Measurements from ENCODE around the gene YY1AP1. TPM values are rescaled to one million over a fixed set of nuclear protein-coding genes. Genes with fewer than 3 reads are reported as not detected.
"Not testable (repeated sequence)": the region's sequence is repeated elsewhere in the genome, so short reads cannot be mapped to it uniquely, and the experiment has no call there.

YY1AP1 gene
- total and polyA plus RNA-seq, 10 of the 15 experiments (the other 5 are each of a cell fraction or from before 2014, with no cell fraction given) = 13.2 to 118 (median 40.5) TPM

- H3K4me3 ChIP-seq; H2AFZ ChIP-seq (ENCODE audit: control insufficient read depth, low read depth, low read length); H3K9ac ChIP-seq (ENCODE audit: control insufficient read depth, insufficient read depth, low read length); H3K27me3 ChIP-seq (replicated peaks in 1 of 2; ENCODE audit: control insufficient read depth in 2 of 2, insufficient read depth in 2 of 2, low read length in 1 of 2); H3K9me3 ChIP-seq (replicated peaks; ENCODE audit: control insufficient read depth, insufficient read depth, low read length); RAD21 ChIA-PET (ENCODE audit: unreplicated experiment); CTCF ChIA-PET; H3K79me2 ChIP-seq (ENCODE audit: control insufficient read depth, insufficient read depth, low read length); BruUV-seq (replicated peaks); H3K4me2 ChIP-seq (ENCODE audit: control insufficient read depth, insufficient read depth); H3K36me3 ChIP-seq (ENCODE audit: control insufficient read depth in 2 of 2, insufficient read depth in 2 of 2, low read length in 1 of 2); DNase-seq (ENCODE audit: low read depth, low spot score); H3K27ac ChIP-seq (ENCODE audit: control insufficient read depth, insufficient read depth); intact Hi-C loops (cut with micrococcal nuclease; ENCODE audit: unreplicated experiment); FAIRE-seq; ATAC-seq; POLR2A ChIA-PET; in situ Hi-C loops (cut with MboI); H4K20me1 ChIP-seq (ENCODE audit: control insufficient read depth, insufficient read depth): not testable (repeated sequence)
- TF ChIP-seq ZNF384 (IDR thresholded peaks at IDR 0.05; ENCODE audit: borderline replicate concordance, low read depth, low read length) (peak; percentile 38; the same call in 1 of the 2 replicates), RAD21 (IDR thresholded peaks at IDR 0.05; ENCODE audit: insufficient read depth, low read depth, low read length) (peak; percentile 32; the same call in 1 of the 2 replicates), CTCF (IDR thresholded peaks at IDR 0.05 in 2 of 3, conservative IDR thresholded peaks at IDR 0.05 in 1 of 3; ENCODE audit: control insufficient read depth in 2 of 3, extremely low read depth in 1 of 3, insufficient read depth in 1 of 3, low read depth in 3 of 3, low read length in 3 of 3) (peak in 1 of 3 experiments; percentile 4; a peak in 1 of 6 replicates)
- SMC1A ChIA-PET (ENCODE audit: uncharacterized antibody, unreplicated experiment) = interaction anchor here (1.5 kb wide), 1 partner anchor 461 kb away, joined by 7 read pairs; no protein-coding TSS in a partner anchor
- H3K4me1 ChIP-seq (ENCODE audit: control insufficient read depth, insufficient read depth, low read length) = peaks cover 12% of the 10 kb centered on the region
- 100% methylated on average over 3 of the region's 3 CpGs for WGBS (ENCODE audit: insufficient coverage, insufficient replicate concordance, low lambda C conversion rate, missing lambda C conversion rate)
Observed at GRCh38 chr1:155712636-155713035, 24.1 kb upstream of the YY1AP1 start.

- SMC1A ChIA-PET (ENCODE audit: uncharacterized antibody, unreplicated experiment); H3K4me3 ChIP-seq; DNase-seq (ENCODE audit: low read depth, low spot score); H3K9ac ChIP-seq (ENCODE audit: control insufficient read depth, insufficient read depth, low read length); H3K4me1 ChIP-seq (ENCODE audit: control insufficient read depth, insufficient read depth, low read length); ATAC-seq; FAIRE-seq; BruUV-seq (replicated peaks); POLR2A ChIA-PET; H3K4me2 ChIP-seq (ENCODE audit: control insufficient read depth, insufficient read depth); H3K79me2 ChIP-seq (ENCODE audit: control insufficient read depth, insufficient read depth, low read length); intact Hi-C loops (cut with micrococcal nuclease; ENCODE audit: unreplicated experiment); RAD21 ChIA-PET (ENCODE audit: unreplicated experiment); H2AFZ ChIP-seq (ENCODE audit: control insufficient read depth, low read depth, low read length); H3K36me3 ChIP-seq (ENCODE audit: control insufficient read depth in 2 of 2, insufficient read depth in 2 of 2, low read length in 1 of 2); H4K20me1 ChIP-seq (ENCODE audit: control insufficient read depth, insufficient read depth); H3K27ac ChIP-seq (ENCODE audit: control insufficient read depth, insufficient read depth); in situ Hi-C loops (cut with MboI); CTCF ChIA-PET; H3K27me3 ChIP-seq (replicated peaks in 1 of 2; ENCODE audit: control insufficient read depth in 2 of 2, insufficient read depth in 2 of 2, low read length in 1 of 2); H3K9me3 ChIP-seq (replicated peaks; ENCODE audit: control insufficient read depth, insufficient read depth, low read length): not testable (repeated sequence)
- WGBS (ENCODE audit: insufficient coverage, insufficient replicate concordance, low lambda C conversion rate, missing lambda C conversion rate) = 80% methylated on average over 1 of the region's 3 CpGs
Observed at GRCh38 chr1:155711457-155711856, 22.9 kb upstream of the YY1AP1 start.
